ENCODE data around the gene SPTBN1.
"Not testable (repeated sequence)": the region's sequence is repeated elsewhere in the genome, so short reads cannot be mapped to it uniquely, and the experiment has no call there.

SPTBN1 gene

DNA sequence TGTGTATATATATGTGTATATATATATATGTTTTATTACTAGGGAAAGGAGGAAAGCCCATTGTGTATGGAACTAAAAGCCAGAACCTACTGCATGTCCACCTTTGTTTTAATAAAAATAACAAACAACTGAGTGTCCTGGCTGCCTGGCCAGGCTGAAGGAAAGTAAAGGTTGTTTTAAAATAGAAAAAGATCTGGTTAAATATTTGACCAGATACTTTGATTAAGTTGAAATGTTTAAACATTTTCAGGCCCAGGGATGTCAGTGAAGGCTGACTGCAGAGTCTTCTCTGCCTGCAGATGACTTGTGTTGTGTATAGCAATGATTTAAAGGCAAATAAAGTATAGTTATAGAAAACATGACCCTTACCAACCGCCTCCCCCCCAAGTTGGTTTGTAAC lies 22.8 kb downstream of the SPTBN1 start:
- DNase-seq: no peak
- no peaks in the 10 kb centered on the region for H3K27me3 ChIP-seq (replicated peaks; ENCODE audit: control insufficient read depth, insufficient read depth, low read length, poor library complexity, severe bottlenecking)
- H3K9me3 ChIP-seq (ENCODE audit: control insufficient read depth, low read length): no peaks in the 10 kb centered on the region
- no peaks in the 10 kb centered on the region for H3K4me1 ChIP-seq (ENCODE audit: control insufficient read depth, insufficient read depth, low read length, poor library complexity, severe bottlenecking)
- H3K36me3 ChIP-seq (ENCODE audit: control insufficient read depth, insufficient read depth, low read length): no peaks in the 10 kb centered on the region
- H3K27ac ChIP-seq (ENCODE audit: insufficient read depth, low read length, poor library complexity, severe bottlenecking): no peak overlapping the region
- H3K4me3 ChIP-seq (ENCODE audit: insufficient read depth, low read depth, low read length, poor library complexity, severe bottlenecking): no peak overlapping the region

DNA sequence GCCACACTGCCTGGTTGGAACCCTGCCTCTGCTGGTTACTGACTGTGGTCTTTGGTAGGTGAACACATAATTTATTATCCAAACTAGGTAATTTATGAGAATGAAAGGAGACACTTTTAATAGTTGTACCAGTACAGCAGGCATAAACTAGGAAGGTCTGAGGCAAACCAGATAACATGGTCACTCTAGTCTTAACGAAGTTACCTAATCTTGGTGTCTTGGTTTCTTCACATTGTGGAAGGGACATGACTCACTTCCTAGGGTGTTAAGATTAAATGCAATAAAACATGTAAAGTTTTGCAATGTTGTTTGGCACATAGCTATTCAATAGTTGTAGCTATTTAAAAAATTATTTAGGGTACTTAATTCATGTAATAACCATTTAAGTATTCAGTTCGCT lies 23.3 kb downstream of the SPTBN1 start:
- no peak for DNase-seq
- H3K4me1 ChIP-seq (ENCODE audit: control insufficient read depth, insufficient read depth, low read length, poor library complexity, severe bottlenecking): no peaks in the 10 kb centered on the region
- no peak overlapping the region for H3K4me3 ChIP-seq (ENCODE audit: insufficient read depth, low read depth, low read length, poor library complexity, severe bottlenecking)
- no peaks in the 10 kb centered on the region for H3K36me3 ChIP-seq (ENCODE audit: control insufficient read depth, insufficient read depth, low read length)
- no peaks in the 10 kb centered on the region for H3K27me3 ChIP-seq (replicated peaks; ENCODE audit: control insufficient read depth, insufficient read depth, low read length, poor library complexity, severe bottlenecking)
- no peak overlapping the region for H3K27ac ChIP-seq (ENCODE audit: insufficient read depth, low read length, poor library complexity, severe bottlenecking)
- H3K9me3 ChIP-seq (ENCODE audit: control insufficient read depth, low read length): no peaks in the 10 kb centered on the region

DNA sequence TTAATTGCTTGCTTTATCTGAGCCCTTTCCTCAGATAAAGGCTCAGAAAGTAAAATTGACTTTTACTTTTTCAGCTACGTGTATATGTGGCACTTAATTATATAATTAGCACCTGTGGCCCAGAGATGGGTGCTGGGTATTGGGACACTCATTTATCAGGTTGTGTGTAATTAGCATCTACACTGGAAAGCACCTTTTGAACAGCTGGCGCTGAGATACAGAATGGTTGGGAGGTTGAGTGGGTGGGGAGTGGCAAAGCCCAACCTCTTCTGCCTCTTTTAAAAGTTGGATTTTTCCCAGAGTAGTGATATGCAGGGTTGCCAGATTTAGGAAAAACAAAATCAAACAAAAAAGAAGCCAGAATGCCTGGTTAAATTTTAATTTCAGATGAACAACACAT lies 23.9 kb downstream of the SPTBN1 start:
- H3K4me1 ChIP-seq (ENCODE audit: control insufficient read depth, insufficient read depth, low read length, poor library complexity, severe bottlenecking): no peaks in the 10 kb centered on the region
- H3K9me3 ChIP-seq (ENCODE audit: control insufficient read depth, low read length): no peaks in the 10 kb centered on the region
- DNase-seq: no peak

DNA sequence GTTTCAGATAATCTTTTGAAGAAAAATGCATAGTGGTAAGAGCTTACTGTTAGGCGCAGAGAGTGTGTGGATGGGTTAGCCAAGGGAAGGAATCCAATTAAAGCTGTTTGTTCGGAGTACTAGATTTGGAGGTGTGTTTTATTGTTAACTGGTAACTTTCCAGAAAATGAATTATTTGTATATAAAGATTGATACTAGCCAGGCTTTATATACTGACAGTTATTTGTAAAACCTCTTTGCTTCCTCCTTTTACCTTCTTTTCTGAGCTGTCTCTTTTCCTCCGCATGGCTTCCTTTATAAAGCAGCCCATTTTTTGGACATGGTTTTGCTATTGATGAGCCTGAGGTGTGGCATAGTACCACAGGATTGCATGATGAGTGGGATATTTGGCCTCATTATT lies 25.6 kb downstream of the SPTBN1 start:
- DNase-seq: no peak
- Histone ChIP-seq H3K4me1 (ENCODE audit: control insufficient read depth, insufficient read depth, low read length, poor library complexity, severe bottlenecking) (no peaks in the 10 kb centered on the region), H3K27ac (ENCODE audit: insufficient read depth, low read length, poor library complexity, severe bottlenecking) (no peak overlapping the region), H3K9me3 (ENCODE audit: control insufficient read depth, low read length) (no peaks in the 10 kb centered on the region), H3K36me3 (ENCODE audit: control insufficient read depth, insufficient read depth, low read length) (no peaks in the 10 kb centered on the region), H3K4me3 (ENCODE audit: insufficient read depth, low read depth, low read length, poor library complexity, severe bottlenecking) (no peak overlapping the region), H3K27me3 (replicated peaks; ENCODE audit: control insufficient read depth, insufficient read depth, low read length, poor library complexity, severe bottlenecking) (no peaks in the 10 kb centered on the region)

More for the DNA sequence above, 23.9 kb downstream of the SPTBN1 start:
- H3K36me3 ChIP-seq (ENCODE audit: control insufficient read depth, insufficient read depth, low read length): no peaks in the 10 kb centered on the region
- no peak overlapping the region for H3K4me3 ChIP-seq (ENCODE audit: insufficient read depth, low read depth, low read length, poor library complexity, severe bottlenecking)
- no peak overlapping the region for H3K27ac ChIP-seq (ENCODE audit: insufficient read depth, low read length, poor library complexity, severe bottlenecking)
- H3K27me3 ChIP-seq (replicated peaks; ENCODE audit: control insufficient read depth, insufficient read depth, low read length, poor library complexity, severe bottlenecking): no peaks in the 10 kb centered on the region

- DNase-seq: no peak
- no peaks in the 10 kb centered on the region for H3K27me3 ChIP-seq (replicated peaks; ENCODE audit: control insufficient read depth, insufficient read depth, low read length, poor library complexity, severe bottlenecking)
- no peaks in the 10 kb centered on the region for H3K4me1 ChIP-seq (ENCODE audit: control insufficient read depth, insufficient read depth, low read length, poor library complexity, severe bottlenecking)
- H3K27ac ChIP-seq (ENCODE audit: insufficient read depth, low read length, poor library complexity, severe bottlenecking): no peak overlapping the region
- no peak overlapping the region for H3K4me3 ChIP-seq (ENCODE audit: insufficient read depth, low read depth, low read length, poor library complexity, severe bottlenecking)
- no peaks in the 10 kb centered on the region for H3K9me3 ChIP-seq (ENCODE audit: control insufficient read depth, low read length)
- H3K36me3 ChIP-seq (ENCODE audit: control insufficient read depth, insufficient read depth, low read length): no peaks in the 10 kb centered on the region
These were observed 26.6 kb downstream of the SPTBN1 start for GRCh38 chr2:54482715-54483114.

GRCh38 chr2:54483426-54483825 lies 27.3 kb downstream of the SPTBN1 start:
- no peaks in the 10 kb centered on the region for H3K9me3 ChIP-seq (ENCODE audit: control insufficient read depth, low read length)
- no peaks in the 10 kb centered on the region for H3K4me1 ChIP-seq (ENCODE audit: control insufficient read depth, insufficient read depth, low read length, poor library complexity, severe bottlenecking)
- H3K4me3 ChIP-seq (ENCODE audit: insufficient read depth, low read depth, low read length, poor library complexity, severe bottlenecking): no peak overlapping the region
- DNase-seq: no peak
- no peak overlapping the region for H3K27ac ChIP-seq (ENCODE audit: insufficient read depth, low read length, poor library complexity, severe bottlenecking)
- no peaks in the 10 kb centered on the region for H3K27me3 ChIP-seq (replicated peaks; ENCODE audit: control insufficient read depth, insufficient read depth, low read length, poor library complexity, severe bottlenecking)
- H3K36me3 ChIP-seq (ENCODE audit: control insufficient read depth, insufficient read depth, low read length): no peaks in the 10 kb centered on the region

DNA sequence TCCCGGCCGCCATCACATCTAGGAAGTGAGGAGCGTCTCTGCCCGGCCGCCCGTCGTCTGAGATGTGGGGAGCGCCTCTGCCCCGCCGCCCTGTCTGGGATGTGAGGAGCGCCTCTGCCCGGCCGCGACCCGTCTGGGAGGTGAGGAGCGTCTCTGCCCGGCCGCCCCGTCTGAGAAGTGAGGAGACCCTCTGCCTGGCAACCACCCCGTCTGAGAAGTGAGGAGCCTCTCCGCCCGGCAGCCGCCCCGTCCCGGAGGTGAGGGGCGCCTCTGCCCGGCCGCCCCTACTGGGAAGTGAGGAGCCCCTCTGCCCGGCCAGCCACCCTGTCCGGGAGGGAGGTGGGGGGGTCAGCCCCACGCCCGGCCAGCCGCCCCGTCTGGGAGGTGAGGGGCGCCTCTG lies 29.6 kb downstream of the SPTBN1 start:
- not testable (repeated sequence) for H3K36me3 ChIP-seq (ENCODE audit: control insufficient read depth, insufficient read depth, low read length); H3K4me1 ChIP-seq (ENCODE audit: control insufficient read depth, insufficient read depth, low read length, poor library complexity, severe bottlenecking); H3K27me3 ChIP-seq (replicated peaks; ENCODE audit: control insufficient read depth, insufficient read depth, low read length, poor library complexity, severe bottlenecking); DNase-seq; H3K27ac ChIP-seq (ENCODE audit: insufficient read depth, low read length, poor library complexity, severe bottlenecking); H3K4me3 ChIP-seq (ENCODE audit: insufficient read depth, low read depth, low read length, poor library complexity, severe bottlenecking); H3K9me3 ChIP-seq (ENCODE audit: control insufficient read depth, low read length)

- Histone ChIP-seq H3K4me3 (ENCODE audit: insufficient read depth, low read depth, low read length, poor library complexity, severe bottlenecking) (no peak overlapping the region), H3K9me3 (ENCODE audit: control insufficient read depth, low read length) (no peaks in the 10 kb centered on the region), H3K36me3 (ENCODE audit: control insufficient read depth, insufficient read depth, low read length) (no peaks in the 10 kb centered on the region), H3K4me1 (ENCODE audit: control insufficient read depth, insufficient read depth, low read length, poor library complexity, severe bottlenecking) (no peaks in the 10 kb centered on the region), H3K27me3 (replicated peaks; ENCODE audit: control insufficient read depth, insufficient read depth, low read length, poor library complexity, severe bottlenecking) (no peaks in the 10 kb centered on the region), H3K27ac (ENCODE audit: insufficient read depth, low read length, poor library complexity, severe bottlenecking) (no peak overlapping the region)
- no peak for DNase-seq
These were observed 30.6 kb downstream of the SPTBN1 start for GRCh38 chr2:54486766-54487165.

GRCh38 chr2:54490863-54491262 lies 34.7 kb downstream of the SPTBN1 start:
- Histone ChIP-seq H3K27ac (ENCODE audit: insufficient read depth, low read length, poor library complexity, severe bottlenecking) (no peak overlapping the region), H3K27me3 (replicated peaks; ENCODE audit: control insufficient read depth, insufficient read depth, low read length, poor library complexity, severe bottlenecking) (no peaks in the 10 kb centered on the region), H3K9me3 (ENCODE audit: control insufficient read depth, low read length) (no peaks in the 10 kb centered on the region), H3K4me3 (ENCODE audit: insufficient read depth, low read depth, low read length, poor library complexity, severe bottlenecking) (no peak overlapping the region), H3K36me3 (ENCODE audit: control insufficient read depth, insufficient read depth, low read length) (no peaks in the 10 kb centered on the region), H3K4me1 (ENCODE audit: control insufficient read depth, insufficient read depth, low read length, poor library complexity, severe bottlenecking) (no peaks in the 10 kb centered on the region)
- no peak for DNase-seq

DNA sequence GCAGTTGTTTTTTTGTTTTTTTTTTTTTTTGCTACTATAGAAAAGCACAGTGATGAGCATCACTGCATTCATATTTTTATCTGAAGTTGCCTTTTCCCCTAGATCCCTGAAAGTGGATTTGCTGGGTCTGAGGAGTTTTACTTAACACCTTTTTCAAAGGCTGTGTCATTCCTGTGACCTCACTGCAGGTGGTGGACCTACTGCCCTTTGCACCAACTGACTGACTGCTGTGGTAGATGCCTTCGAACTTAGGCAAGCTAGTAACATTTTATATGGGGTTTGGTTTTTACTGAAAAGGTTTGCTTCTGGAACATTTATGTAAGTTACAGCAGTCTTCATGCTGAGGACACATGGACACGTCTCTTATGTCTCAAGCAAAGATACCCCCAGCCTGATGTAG lies 36.2 kb downstream of the SPTBN1 start:
- no peaks in the 10 kb centered on the region for H3K27me3 ChIP-seq (replicated peaks; ENCODE audit: control insufficient read depth, insufficient read depth, low read length, poor library complexity, severe bottlenecking)
- DNase-seq: no peak
- H3K4me1 ChIP-seq (ENCODE audit: control insufficient read depth, insufficient read depth, low read length, poor library complexity, severe bottlenecking): no peaks in the 10 kb centered on the region
- no peaks in the 10 kb centered on the region for H3K9me3 ChIP-seq (ENCODE audit: control insufficient read depth, low read length)
- H3K27ac ChIP-seq (ENCODE audit: insufficient read depth, low read length, poor library complexity, severe bottlenecking): no peak overlapping the region
- H3K4me3 ChIP-seq (ENCODE audit: insufficient read depth, low read depth, low read length, poor library complexity, severe bottlenecking): no peak overlapping the region
- no peaks in the 10 kb centered on the region for H3K36me3 ChIP-seq (ENCODE audit: control insufficient read depth, insufficient read depth, low read length)

DNA sequence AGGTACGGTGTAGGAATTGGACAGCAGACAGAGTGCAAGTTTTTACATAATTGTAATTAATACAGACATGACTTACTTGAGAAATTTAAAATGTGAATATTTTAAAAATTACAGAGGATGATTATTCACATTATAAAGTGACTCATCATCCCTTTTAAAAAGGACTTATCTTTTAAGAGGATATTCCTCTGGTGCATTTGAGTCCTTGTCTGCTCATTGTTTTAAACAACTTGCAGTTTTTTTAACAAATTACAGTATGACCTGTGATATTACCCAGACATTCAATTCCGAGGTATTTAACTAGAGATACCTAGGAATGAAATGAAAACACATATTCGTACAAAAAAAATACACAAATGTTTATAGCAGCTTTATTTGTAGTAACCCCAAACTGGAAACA lies 38.0 kb downstream of the SPTBN1 start:
- H3K36me3 ChIP-seq (ENCODE audit: control insufficient read depth, insufficient read depth, low read length): no peaks in the 10 kb centered on the region
- H3K4me3 ChIP-seq (ENCODE audit: insufficient read depth, low read depth, low read length, poor library complexity, severe bottlenecking): no peak overlapping the region
- no peak overlapping the region for H3K27ac ChIP-seq (ENCODE audit: insufficient read depth, low read length, poor library complexity, severe bottlenecking)
- no peaks in the 10 kb centered on the region for H3K4me1 ChIP-seq (ENCODE audit: control insufficient read depth, insufficient read depth, low read length, poor library complexity, severe bottlenecking)
- no peak for DNase-seq
- no peaks in the 10 kb centered on the region for H3K9me3 ChIP-seq (ENCODE audit: control insufficient read depth, low read length)
- H3K27me3 ChIP-seq (replicated peaks; ENCODE audit: control insufficient read depth, insufficient read depth, low read length, poor library complexity, severe bottlenecking): no peaks in the 10 kb centered on the region

Measured in effector memory CD4-positive, alpha-beta T cell (primary cell).